PC-9 (cell line): ENCODE measurements around the gene NIP7.

Source experiments
- CTCF ChIP-seq: fragments of 200-600 bp; sonication (generic); conservative IDR thresholded peaks from 2 replicates; pipeline ENCODE4 v1.6.1; 2017; ENCODE audit warnings: mixed run types, antibody characterized with exemption, mild to moderate bottlenecking, moderate library complexity
- EZH2 ChIP-seq: fragments of 200-600 bp; sonication (generic); IDR thresholded peaks from 2 replicates; pipeline ENCODE4 v1.8.0; 2017; ENCODE audit warnings: antibody characterized with exemption, low read depth

GRCh38 chr16:69350536-69351133, 11.1 kb downstream of the NIP7 start:
- TF ChIP-seq CTCF: no peak
- TF ChIP-seq EZH2: no peak
